Stimulated activated CD4-positive, alpha-beta T cell treated with anti-CD3 and anti-CD28 coated beads, Interleukin-12 subunit alpha, Interleukin-12 subunit beta, amount 100 ng/mL, for 48 hours (primary cell): ENCODE measurements around the gene RABL6.
A peak's percentile ranks its signal among the peaks of the same experiment; 100 is the strongest.
"Not testable (repeated sequence)": the region's sequence is repeated elsewhere in the genome, so short reads cannot be mapped to it uniquely, and the experiment has no call there.

ENCODE experiments used
- DNase-seq, 3 donors: peaks; one replicate each; pipeline ENCODE4 v3.0.0-alpha.2; 2020; ENCODE audit warnings: low read depth in 2 of 3, low spot score in 1 of 3

RABL6 gene

DNA sequence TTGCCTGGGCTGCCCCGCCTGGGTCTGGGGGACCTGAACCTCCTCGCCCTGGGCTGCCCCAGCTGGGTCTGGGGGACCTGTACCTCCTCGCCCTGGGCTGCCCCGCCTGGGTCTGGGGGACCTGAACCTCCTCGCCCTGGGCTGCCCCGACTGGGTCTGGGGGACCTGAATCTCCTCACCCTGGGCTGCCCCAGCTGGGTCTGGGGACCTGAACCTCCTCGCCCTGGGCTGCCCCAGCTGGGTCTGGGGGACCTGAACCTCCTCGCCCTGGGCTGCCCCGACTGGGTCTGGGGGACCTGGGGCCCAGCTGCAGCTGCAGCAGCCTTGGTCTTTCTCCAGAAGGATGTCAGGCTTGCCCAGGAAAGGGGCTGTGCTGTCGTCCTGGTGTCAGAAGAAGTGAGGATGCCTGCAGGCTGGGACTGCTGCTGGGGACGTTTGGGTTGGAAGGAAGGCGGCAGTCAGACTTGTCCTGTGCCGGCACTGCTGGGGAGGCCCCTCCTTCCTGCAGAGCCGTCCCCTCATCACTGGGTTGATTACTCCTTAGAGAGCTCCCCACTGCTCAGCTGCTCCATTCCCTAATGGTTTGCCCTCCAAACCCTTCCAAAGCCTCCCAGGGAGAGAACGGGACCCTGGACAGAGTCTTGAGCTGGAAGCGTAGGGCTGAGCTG lies 25.8 kb downstream of the RABL6 start:
- DNase-seq, result not testable (repeated sequence)

GRCh38 chr9:136835162-136835931 lies 27.6 kb downstream of the RABL6 start:
- no peak for DNase-seq

GRCh38 chr9:136835932-136836904 lies 28.5 kb downstream of the RABL6 start:
- no peak for DNase-seq

DNA sequence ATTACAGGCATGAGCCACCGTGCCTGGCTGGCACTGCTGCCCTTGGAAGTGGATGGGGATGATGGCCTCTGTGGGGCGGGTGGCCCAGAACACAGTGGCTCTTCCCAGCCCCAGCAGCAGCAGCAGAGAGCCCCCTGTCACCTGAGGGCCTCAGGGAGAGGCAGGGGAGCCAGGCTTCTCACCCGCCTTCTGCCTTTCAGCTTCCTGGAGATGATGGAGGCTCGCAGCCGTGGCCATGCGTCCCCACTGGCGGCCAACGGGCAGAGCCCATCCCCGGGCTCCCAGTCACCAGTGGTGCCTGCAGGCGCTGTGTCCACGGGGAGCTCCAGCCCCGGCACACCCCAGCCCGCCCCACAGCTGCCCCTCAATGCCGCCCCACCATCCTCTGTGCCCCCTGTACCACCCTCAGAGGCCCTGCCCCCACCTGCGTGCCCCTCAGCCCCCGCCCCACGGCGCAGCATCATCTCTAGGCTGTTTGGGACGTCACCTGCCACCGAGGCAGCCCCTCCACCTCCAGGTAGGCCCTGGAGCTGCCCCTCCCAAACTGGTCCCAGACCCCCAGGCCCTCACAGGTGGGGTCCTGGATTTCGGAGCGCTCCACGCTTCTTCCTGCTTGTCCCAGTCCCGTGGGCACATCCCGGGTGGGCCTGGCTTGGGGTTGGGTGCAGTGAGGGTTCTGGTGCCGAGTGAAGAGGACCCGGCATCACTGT lies 29.6 kb downstream of the RABL6 start:
- no peak for DNase-seq

GRCh38 chr9:136837856-136838277 lies 30.1 kb downstream of the RABL6 start:
- DNase-seq, result not testable (repeated sequence)

GRCh38 chr9:136838314-136839228 lies 30.8 kb downstream of the RABL6 start:
- DNase-seq, result no peak

- no peak for DNase-seq
These were observed 31.7 kb downstream of the RABL6 start for GRCh38 chr9:136839229-136840139.

- no peak for DNase-seq
These were observed 32.6 kb downstream of the RABL6 start for GRCh38 chr9:136840140-136840876.

DNA sequence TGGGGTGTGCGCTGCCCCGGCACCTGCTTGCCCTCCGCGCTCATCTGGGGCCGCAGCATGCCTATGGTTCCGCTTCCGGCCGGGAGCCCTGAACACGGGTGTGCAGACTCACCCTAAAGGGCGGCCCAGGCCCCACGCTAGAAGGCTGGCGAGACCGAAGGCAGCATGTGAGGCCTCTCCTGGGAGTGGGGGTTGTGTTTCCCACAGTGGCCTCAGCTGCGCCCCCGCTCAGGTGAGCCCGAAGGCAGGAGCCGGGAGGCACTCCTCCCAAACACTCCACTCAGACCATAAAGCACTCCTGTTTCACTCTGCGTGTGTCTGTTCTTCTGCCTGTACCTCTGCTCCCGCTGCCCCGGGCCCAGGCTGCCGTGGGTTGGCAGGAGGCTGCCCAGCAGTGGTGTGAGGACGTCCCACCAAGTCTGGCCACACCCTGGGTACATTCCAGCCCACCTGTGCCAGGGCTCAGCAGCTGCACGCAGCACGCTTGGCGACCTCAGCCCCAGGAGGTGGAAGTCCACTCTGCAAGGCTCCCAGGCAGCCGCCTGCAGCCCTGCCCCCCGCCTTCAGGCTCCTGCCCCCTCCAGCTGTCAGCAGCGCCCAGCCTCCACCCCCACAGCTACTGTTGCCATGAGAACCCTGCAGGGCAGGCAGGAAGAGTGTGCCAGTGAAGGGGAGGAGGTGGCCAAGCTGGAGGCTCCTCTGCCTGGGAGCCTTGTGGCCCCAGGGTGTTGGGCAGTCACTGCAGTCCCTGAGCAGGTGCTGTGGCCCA lies 33.3 kb downstream of the RABL6 start:
- no peak for DNase-seq

DNA sequence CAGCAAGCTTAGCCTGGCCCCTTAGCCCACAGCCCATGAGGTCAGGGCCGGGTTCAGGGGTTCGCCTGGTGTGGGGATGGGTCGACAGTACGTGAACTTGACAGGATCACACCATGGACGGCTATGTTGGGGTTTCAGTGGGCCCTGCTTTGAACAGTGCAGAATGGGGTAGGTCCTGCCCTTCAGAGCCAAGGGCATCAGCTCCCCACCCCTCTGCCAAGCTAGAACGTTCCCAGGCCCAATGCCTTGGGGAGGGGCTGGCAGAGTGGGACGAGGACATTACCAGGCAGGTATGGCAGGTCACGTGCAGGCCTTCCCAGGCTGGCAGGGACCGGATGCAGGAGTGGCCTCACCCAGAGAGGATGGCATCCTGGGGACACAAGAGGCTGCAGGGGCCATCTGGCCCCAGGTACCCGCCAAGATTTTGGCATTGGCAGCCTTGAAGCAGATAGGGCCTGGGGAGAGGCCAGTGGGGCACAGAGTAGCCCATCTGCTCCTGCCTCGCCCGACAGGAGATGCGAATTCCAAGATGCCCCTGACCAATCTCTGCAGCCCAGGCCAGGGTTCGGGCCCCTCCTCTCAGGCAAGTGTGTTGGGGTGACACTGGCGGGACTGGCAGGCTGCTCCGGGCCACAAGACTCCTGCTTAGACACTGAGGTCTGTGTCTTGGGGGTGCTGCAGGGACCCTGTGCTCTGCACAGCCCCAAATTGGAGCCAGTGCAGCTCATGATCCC lies 34.1 kb downstream of the RABL6 start:
- DNase-seq, result not testable (repeated sequence)

GRCh38 chr9:136842380-136842948 lies 34.7 kb downstream of the RABL6 start, which contains the start of gene AJM1:
Gene AJM1, plus strand, starts transcription at chr9:136842478. Its CDS starts 1,937 bp downstream, at chr9:136844415.
- peak; percentile 65 to 78 (median 74) for DNase-seq

- not testable (repeated sequence) for DNase-seq
These were observed 35.5 kb downstream of the RABL6 start for GRCh38 chr9:136843159-136843800.

DNA sequence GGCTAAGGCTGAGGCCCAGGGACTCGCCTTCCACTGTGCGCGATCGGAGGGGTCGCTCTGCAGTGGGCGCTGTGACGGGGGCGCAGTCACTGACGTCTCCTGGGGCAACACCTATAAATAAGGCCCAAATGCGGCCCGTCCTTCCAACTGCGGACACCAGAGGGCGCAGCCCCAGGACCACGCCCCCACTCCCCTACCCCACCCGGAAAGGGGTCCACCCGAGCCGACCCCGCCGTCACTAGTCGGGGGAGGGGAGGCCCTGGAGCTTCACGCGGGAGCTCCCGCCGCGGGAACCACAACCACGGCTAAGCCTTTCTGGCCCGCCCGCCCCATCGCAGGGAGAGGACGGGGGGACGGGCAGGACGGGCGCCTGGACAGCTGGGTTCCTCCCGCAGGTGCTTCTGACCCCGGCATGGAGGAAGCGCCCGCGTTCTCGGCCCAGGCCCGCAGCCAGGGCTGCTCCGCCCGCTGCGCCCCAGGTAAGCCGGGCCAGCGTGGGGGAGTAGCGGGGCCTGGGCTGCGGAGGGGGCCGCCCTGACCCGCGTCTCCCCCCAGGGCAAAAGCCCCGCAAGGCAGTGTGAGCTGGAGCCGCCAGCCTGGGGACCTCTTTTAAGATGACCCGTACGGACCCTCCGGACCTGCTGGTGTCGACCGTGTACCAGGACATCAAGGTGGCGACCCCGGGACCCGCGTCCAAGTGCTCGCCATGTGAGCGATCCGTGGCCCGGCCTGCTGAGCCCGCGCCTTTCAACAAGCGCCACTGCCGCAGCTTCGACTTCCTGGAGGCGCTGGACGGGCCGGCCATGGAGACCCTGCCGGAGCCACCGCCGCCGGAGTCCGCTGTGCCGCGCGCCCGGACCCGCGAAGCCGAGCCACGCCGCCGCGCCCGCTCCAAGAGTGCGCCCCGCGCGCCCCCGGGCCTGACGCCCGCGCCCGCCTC lies 36.3 kb downstream of the RABL6 start:
- DNase-seq, result peak in 2 of 3 donors; percentile 51 to 69

- no peak for DNase-seq
These were observed 37.2 kb downstream of the RABL6 start for GRCh38 chr9:136844761-136845464.
